ENCODE measurements around the gene MLH3.

The MLH3 gene

DNA sequence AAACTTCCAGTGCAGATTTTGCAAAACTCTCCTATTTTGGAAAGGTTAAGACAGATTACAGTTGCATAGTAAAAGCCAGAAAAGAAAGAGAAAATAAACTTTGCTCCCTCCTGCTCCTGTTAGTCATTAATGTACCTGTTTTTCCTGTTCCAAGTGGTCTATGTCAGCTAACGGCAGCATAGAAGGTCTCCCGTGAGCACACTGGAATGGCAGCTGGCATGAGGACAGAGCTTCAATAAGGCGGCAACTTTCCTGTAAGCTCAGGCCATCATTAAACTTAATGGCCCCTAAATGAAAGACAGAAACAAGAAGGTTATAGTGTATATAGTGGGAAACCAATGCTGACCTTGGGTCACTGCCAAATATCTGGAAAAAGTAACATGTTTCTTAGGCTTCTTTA is 32.6 kb downstream of the MLH3 start:
- DNase-seq (ENCODE audit: extremely low spot score): no peak
- TF ChIP-seq, protein P1, sequence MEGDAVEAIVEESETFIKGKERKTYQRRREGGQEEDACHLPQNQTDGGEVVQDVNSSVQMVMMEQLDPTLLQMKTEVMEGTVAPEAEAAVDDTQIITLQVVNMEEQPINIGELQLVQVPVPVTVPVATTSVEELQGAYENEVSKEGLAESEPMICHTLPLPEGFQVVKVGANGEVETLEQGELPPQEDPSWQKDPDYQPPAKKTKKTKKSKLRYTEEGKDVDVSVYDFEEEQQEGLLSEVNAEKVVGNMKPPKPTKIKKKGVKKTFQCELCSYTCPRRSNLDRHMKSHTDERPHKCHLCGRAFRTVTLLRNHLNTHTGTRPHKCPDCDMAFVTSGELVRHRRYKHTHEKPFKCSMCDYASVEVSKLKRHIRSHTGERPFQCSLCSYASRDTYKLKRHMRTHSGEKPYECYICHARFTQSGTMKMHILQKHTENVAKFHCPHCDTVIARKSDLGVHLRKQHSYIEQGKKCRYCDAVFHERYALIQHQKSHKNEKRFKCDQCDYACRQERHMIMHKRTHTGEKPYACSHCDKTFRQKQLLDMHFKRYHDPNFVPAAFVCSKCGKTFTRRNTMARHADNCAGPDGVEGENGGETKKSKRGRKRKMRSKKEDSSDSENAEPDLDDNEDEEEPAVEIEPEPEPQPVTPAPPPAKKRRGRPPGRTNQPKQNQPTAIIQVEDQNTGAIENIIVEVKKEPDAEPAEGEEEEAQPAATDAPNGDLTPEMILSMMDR (IDR thresholded peaks at IDR 0.05; ENCODE audit: control extremely low read depth, extremely low read depth, low read depth, missing control alignments): no peak
- CTCF ChIA-PET: interaction anchor here (1.0 to 1.3 kb wide), 4 partner anchors 9 to 410 kb away, joined by 3 to 4 read pairs (median 3); no protein-coding TSS in a partner anchor
- POLR2A ChIA-PET: no interaction called here

DNA sequence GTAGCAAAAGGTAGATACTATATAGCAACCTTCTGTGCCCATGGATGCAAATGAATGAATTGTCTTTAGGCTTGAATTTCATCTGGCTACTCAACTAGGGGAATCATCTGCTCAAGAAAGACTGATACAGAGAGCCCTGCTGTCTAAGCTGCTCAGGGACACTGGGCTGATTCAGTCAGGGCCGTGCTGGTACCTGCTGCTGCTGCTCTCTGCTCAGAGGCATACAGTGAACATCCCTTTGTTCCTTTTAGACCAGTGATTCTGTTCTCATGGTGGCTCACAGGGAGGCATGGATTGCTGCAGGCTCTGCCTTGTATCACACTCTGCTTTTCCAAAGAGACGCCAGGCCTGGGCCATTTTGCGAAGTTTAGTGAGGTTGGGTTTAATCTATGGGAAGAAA is 34.5 kb downstream of the MLH3 start:
- ChIA-PET CTCF (interaction anchor here (1.6 kb wide), 1 partner anchor 71 kb away, joined by 3 read pairs; no protein-coding TSS in a partner anchor), POLR2A (no interaction called here)
- no peak for DNase-seq (ENCODE audit: extremely low spot score)
- TF ChIP-seq, protein P1 (IDR thresholded peaks at IDR 0.05; ENCODE audit: control extremely low read depth, extremely low read depth, low read depth, missing control alignments): no peak

DNA sequence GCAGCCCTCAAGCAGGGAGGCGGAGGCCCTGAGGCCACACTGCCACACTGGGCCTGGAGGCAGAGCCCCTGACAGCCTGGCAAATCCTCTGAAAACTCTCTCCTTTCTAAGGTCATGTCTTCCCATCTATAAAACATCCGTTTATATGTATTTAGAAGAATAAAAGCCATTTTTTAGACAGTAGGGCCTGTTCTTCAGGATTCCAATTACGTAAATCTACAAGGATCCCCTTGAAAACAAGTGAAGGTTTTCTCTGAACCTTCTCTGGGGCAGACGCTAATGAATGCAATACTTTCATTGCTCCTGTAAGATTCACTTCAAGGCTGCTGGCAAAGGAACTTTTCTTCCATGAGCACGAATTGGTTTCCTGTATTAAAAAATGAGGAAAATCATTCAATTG is 35.8 kb downstream of the MLH3 start:
- TF ChIP-seq, protein P1 (IDR thresholded peaks at IDR 0.05; ENCODE audit: control extremely low read depth, extremely low read depth, low read depth, missing control alignments): no peak
- ChIA-PET CTCF (interaction anchor here (1.6 to 3.9 kb wide), 2 partner anchors 12 to 70 kb away, joined by 3 to 16 read pairs; partner anchors contain the start of gene EIF2B2), POLR2A (no interaction called here)
- DNase-seq (ENCODE audit: extremely low spot score): no peak

DNA sequence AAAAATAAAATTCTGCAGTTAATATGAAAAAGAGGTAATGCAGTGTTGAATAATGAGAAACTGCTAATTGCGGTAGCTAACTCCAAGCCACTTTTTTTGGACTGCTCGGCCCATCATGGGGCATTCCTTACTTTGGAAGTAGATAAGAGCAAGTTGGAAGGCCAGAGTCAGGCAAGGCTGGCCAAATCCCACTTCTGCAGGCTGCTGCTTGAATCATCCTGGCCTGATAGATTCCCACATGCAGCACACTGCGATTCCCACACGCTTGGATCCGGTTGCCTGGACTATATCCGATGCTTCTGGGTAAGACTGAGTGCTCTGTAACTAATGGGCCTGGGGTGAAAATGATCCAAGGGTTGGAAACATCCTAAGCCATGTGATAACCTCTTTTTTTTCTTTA is 38.0 kb downstream of the MLH3 start:
- TF ChIP-seq, protein P1 (IDR thresholded peaks at IDR 0.05; ENCODE audit: control extremely low read depth, extremely low read depth, low read depth, missing control alignments): no peak
- ChIA-PET POLR2A (interaction anchor here (0.5 to 1.3 kb wide), 3 partner anchors 10 to 753 kb away, joined by 3 to 5 read pairs (median 3); partner anchors contain the start of gene EIF2B2), CTCF (interaction anchor here (0.8 to 3.9 kb wide), 4 partner anchors 10 to 53 kb away, joined by 3 to 16 read pairs (median 6); partner anchors contain the start of gene EIF2B2)
- DNase-seq (ENCODE audit: extremely low spot score): no peak

DNA sequence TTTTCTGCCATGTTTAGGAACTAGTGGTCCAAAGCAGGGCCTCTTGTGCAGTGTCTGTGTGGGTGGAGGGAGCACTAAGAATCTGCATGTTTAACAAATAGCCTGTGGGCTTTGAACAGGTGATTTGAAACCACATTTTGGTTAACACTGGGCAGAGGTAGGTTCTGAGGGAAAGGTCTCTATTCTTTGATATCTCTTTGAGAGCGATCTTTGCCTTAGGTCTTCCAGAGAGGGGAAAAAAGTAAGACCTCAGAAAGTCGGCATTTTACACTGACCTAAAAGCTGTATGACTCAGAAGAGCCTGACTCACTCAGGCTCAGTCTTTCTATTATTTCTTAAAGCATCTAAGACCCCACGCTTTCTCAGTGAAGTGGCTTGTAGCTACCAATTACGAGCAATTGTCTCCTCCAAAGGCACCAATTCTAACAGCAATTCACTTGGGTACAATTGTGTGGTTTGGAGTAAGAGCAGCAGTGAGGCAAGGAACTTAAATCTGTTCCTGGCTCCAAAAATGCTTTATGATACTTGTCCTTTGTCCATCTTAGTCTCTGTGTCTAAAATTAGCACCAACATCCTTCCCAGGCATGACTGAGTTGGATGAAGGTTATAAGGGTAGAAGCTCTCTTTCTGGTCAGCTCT is 39.8 kb downstream of the MLH3 start:
- TF ChIP-seq, protein P1 (IDR thresholded peaks at IDR 0.05; ENCODE audit: control extremely low read depth, extremely low read depth, low read depth, missing control alignments): no peak
- DNase-seq (ENCODE audit: extremely low spot score): no peak
- ChIA-PET CTCF (interaction anchor here (3.9 kb wide), 1 partner anchor 8 kb away, joined by 16 read pairs; the partner anchor contains the start of gene EIF2B2), POLR2A (no interaction called here)

DNA sequence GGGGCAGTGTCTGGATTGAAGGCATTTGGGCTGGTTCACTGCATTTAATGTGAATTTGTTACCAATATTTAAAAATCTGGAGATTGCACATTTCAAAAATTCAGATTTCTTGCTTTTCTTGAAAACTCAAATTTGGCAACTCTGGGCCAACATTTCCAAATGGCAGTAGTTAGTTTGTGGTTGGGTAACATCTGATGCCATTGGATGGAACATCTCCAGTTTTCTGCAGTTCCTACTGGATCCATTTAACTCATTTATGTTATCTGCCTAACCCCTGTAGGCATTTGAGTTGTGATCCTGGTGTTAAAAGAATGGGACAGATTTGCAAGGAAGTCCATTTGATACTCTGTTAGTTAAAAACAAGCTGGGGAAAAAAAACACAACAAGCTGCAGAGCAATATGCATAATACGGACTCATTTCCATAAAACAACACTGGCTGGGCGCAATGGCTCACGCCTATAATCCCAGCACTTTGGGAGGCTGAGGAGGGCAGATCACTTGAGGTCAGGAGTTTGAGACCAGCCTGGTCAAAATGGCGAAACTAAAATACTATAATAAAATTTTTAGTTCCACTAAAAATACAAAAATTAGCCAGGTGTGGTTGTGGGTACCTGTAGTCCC is 40.7 kb downstream of the MLH3 start:
- TF ChIP-seq, protein P1 (IDR thresholded peaks at IDR 0.05; ENCODE audit: control extremely low read depth, extremely low read depth, low read depth, missing control alignments): no peak
- ChIA-PET POLR2A (no interaction called here), CTCF (interaction anchor here (0.7 to 0.9 kb wide), 2 partner anchors 8 to 12 kb away, joined by 3 read pairs; no protein-coding TSS in a partner anchor)
- no peak for DNase-seq (ENCODE audit: extremely low spot score)
